GM18519 (cell line): Measurements from ENCODE around the gene ITGAV.

ENCODE experiments used
- ATAC-seq: cut with Tn5 transposase; IDR thresholded peaks from one replicate; pipeline ENCODE4 v1.9.1; 2021; ENCODE audit warnings: mild to moderate bottlenecking, moderate library complexity; ENCODE audit not compliant: unreplicated experiment, low FRiP score

The ITGAV gene

DNA sequence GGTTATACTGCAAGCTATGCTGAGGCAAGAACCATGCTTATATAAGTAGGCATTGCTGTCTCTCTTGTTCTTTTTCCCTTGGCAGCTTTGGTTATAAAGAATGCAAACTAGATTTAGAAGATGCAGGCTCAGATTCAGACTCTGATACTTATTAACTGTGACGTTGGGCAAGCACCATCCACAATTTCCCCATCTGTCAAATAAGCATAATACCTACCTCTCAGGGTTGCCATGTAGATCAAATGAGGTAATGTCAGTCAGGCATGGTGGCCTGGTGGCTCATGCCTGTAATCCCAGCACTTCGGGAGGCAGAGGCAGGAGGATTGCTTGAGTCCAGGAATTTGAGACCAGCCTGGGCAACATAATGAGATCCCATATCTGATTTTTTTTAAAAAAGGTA lies 21.7 kb downstream of the ITGAV start:
- no peak for ATAC-seq

DNA sequence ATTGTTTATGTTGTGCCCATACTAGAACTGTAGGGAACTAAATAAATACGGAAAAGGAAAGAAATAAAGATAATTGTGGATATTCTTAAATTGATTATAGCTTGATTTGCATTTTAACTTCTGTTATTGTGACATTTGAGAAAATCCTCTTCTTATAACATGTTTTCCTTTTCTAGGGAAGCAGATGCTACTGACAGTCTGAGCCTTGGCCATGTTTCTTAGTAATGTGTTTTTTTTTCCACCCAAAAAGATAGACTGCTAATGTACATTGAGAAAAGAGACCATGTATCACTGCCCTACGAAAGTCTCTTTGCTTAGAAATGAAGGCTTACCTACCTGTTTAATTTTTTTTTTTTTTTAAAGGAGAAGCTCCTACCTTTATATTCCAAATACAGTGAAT lies 22.2 kb downstream of the ITGAV start:
- ATAC-seq = no peak

DNA sequence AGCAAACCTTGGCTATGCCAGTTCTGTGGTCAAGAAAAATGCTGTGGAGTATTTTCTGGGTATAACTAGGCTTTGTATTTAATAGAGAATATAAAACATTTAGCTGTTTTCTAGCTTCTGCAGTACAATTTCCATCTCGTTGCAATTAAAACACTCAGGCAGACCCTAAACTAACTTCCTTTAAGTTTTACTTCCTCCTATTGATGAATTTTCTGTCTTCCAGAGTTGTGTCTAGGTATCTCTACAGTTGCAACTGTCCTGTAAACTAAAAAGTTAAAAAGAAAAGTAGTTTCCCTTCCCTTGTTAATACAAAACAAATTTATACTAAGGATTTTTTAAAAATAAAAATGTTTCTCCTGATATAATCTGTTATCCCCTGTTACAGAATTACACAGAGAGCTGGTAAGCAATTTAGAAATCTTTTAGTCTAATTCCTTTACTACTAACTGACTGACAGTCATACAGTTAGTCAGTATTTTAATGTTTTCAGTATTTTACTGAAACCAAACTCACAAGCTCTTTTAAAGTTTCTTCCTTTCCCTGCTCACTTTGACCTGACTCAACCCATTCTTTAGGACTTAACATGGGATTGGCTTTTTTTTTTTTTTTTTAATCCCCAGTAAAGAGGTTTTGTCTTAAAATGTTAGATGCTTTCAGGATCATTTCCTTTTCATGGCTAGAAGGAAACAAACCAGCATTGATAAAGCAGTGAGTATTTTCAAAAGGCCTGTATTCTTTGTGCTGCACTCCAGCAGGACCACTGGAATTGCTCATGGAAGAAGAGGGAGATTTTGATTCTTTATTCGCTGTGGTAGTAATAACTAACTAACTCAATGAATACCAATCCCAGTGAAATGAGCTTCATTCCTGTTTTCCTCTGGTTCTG lies 22.9 kb downstream of the ITGAV start:
- no peak for ATAC-seq

DNA sequence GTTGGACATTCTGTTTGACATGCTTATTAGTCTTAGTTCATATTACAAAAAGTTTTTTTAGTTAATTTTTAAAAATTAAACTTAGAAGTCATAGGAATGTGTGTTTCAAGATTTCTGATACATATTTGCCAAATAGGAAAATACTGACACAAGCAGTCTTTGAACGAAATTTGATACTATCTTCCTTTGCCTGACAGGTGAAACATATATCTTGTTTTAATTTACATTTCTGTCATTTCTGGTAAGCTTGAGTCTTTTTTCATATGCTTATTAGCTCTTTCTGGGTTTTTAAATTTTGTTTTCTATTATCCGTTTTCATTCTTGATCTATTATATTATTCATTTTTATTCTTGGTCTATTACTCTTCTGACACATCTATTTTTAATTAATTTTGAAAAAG lies 24.5 kb downstream of the ITGAV start:
- ATAC-seq = no peak

DNA sequence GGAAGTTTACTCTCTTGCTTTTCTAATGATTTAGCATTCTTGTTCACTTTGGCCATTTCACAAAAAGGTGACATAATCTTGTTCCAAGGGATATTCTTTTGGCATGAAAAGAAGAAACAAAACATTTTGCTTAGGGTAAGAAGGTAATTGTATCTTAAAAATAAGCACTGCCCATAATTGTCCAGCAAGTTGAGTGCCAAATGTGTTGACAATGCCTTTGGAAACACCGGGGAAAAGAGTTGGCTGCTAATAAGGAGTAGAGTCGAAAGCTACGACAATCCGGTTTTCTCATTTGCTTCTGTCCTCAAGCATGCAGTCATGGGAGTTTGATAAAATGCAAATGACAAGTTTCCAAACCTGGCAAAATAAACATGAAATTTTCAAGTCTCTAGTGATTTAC lies 27.3 kb downstream of the ITGAV start:
- ATAC-seq = no peak

GRCh38 chr2:186617771-186618170 lies 27.9 kb downstream of the ITGAV start:
- ATAC-seq = no peak

- no peak for ATAC-seq
These were observed 28.8 kb downstream of the ITGAV start for GRCh38 chr2:186618696-186619095.

GRCh38 chr2:186623084-186623483 lies 33.2 kb downstream of the ITGAV start:
- ATAC-seq = no peak

DNA sequence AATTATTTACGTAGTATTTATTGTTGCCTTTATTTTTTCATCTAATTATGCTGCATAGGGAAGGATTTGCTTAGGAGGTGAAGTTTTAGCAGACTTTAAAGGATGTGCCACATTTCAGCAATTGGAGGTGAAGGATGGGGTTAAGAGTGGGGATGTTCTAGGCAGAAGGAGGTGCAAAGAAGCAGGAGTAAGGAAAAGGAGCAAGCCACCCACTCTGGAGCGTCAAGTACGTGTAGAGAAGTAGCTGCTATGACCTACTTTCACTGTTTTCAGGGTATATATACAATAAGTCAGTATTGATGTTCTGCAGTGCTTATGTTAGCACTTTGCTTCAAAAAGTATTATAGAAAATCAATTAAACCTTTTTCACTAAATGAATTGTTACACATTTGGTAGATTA lies 34.4 kb downstream of the ITGAV start:
- ATAC-seq = no peak

DNA sequence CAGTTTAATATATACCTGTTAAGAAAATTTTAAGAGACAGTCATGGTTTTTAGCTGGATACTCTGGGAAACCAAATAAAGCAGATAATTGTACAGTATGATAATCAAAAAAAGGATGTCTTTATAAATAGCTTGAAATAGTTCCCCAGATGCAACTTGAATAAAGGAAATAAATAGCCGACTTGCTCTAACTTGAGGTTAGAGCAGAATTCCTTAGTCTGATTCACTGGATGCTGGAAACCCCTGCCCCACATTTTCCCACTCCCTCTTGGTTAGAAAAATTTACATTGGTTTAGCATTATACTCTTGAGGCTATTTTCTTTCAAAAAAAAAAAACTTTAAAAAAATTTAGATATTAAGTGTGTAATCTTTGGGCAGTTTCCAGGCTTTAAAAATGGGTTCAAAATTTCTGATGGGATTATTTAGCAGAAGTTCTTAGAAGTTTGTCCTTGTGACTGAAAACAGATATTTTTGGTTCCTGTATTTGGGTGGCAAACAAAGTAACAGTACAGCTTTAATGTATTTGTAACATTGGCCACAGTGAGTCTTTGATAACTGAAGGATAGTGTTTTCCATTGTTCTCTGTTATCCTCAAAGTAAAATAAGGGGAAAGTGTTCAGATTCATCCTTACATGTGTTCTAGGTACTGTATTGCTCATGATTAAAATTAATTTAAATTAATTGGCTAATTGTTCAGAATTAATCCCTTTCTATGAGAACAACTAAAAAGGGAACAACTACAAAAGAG lies 39.6 kb downstream of the ITGAV start:
- ATAC-seq = no peak

DNA sequence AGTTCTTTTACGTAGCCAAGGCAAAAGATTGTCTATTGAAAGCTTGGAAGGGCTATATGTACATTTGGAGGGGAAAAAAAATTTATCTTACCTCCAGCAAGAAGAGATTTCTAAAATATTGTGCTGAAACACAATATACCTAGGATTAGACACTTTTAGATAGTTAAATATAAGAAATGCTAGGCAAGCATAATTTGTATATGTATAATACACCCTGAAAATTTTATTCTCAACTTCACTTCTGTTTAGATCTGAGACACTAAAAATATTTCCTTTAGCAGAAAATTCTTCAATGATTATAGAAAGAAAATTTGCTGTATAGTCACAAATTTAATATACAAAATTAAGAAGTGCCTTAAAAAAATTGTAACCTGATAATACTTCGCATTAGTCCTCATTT lies 42.6 kb downstream of the ITGAV start:
- ATAC-seq = no peak

DNA sequence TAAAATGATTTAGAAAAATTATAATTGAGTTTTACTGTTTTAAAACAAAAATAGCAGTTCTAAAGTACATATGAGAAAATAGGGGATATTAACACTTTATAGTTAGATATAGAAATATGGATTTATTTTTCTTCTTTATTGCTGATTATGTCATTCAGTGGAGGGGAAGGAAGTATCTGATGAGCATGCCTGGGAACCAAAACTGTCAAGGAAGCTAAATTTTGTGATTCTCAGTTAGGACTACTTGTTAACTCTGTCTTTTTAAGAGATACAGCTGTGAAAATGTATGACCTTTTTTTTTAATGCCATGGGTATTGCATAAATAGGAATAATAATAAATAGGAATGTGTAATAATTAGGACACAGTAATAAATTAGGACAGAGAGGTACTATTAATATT lies 44.8 kb downstream of the ITGAV start:
- no peak for ATAC-seq

DNA sequence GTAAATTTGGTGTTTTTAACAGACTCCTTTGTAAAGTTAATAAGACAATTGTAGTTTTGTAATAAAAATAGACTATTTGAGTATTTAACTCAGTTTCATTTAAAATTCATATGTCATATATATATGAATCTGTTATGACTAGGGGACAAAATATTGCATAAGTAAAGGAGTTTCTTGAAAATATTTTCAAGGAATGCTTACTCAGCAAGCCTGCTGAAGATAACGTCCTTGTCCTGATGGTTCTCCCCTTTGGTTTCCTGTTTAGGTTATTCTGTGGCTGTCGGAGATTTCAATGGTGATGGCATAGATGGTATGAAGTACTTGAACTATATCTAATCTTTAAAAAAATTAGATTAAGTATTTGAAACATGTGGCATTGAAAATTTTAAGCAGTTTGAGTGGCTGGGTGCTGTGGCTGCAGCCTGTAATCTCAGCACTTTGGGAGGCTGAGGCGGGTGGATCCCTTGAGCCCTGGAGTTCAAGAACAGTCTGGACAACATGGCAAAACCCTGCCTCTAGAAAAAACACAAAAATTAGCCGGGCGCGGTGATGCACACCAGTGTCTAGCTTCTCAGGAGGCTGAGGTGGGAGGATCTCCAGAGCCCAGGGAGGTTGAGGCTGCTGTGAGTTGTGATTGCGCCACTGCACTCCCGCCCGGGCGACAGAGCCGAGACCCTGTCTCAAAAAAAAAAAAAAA lies 47.1 kb downstream of the ITGAV start:
- ATAC-seq = no peak

GRCh38 chr2:186637497-186637800 lies 47.6 kb downstream of the ITGAV start:
- ATAC-seq = no peak

GRCh38 chr2:186639939-186640338 lies 50.1 kb downstream of the ITGAV start:
- ATAC-seq = peak; percentile 60

GRCh38 chr2:186641132-186641806 lies 51.4 kb downstream of the ITGAV start:
- no peak for ATAC-seq

DNA sequence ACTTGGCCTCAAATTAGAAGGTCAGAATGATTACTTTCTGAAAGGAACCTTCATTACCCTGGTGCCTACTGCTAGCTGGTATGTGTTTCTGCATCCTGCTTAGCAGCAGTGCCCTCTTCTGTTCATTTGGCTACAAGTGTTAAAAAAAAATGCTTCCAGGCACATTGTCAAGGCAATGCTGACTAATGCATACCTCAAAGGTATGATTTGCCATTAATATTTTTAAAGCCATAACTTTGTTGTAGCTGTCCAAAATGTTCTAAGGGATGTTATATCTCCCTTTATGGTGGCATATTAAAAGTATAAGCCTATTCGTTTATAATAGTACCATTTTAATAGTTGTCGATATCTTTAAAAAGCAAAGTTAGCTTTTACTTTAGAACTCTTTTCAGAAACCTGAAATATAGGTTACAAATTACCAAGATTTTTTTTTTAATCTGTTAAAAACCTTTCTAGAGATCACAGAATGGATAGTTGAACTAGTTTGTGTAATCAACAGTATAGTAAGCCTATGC lies 52.0 kb downstream of the ITGAV start:
- ATAC-seq = peak; percentile 81

DNA sequence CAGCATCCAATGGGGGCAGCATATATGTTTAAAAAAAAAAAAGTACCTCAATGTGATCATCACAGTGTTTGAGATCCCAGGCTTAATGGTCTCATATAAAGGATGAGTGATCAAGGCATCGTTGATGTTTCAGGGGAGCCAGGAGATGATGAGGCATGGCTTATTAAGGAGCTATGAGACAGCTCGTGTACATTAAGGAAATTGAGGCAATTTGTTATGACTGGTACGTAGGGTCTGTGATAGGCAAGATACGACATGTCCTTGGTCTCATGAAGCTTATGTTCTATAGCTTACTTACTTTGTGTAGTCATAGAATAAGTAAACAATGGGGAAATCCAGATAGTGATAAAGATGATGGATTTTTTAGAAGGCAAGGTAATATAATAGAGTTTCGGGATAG lies 54.9 kb downstream of the ITGAV start:
- no peak for ATAC-seq

- no peak for ATAC-seq
These were observed 56.1 kb downstream of the ITGAV start for GRCh38 chr2:186645999-186646398.

DNA sequence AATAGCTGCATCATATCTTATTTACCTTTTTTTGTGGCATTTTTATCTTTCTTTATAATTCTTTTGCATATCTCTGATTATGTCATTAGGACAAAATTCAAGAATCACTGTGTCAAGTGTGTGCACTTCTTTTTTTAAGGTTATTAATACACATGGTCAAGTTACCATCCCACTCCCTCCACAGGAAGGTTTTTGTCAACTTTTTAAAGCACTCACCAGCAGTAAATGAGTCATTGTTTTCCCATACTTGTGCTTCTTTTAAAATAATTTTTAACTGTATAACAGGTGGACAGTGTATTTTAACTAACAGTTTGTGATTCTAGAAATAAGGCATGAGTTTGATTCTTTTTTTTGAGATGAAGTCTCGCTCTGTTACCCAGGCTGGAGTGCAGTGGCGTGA lies 58.3 kb downstream of the ITGAV start:
- no peak for ATAC-seq

DNA sequence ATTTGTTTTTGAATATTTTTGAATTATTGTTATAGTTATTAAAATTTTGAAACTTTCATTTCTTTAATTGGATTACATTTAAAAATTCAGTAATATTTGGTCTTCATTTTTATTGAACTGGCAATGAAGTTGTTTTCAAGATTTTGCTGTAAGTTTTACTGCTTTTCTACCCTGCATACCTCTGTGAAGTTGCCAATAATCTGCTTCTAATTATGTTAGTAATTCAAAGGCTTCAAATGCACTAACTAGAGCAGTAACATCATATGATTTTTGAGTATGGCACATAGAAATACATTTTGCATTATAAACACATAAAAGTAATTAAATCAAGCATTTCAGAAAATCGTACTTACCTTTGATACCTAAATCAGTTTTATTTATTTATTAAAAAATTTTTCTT lies 63.7 kb downstream of the ITGAV start:
- ATAC-seq = no peak
